GM12865 (cell line): Measurements from ENCODE around the gene APMAP.

ENCODE experiments used
- DNase-seq: peaks from one replicate; pipeline ENCODE4 v3.0.0; 2010; ENCODE audit warnings: low read depth
- H3K4me3 ChIP-seq: 2 replicates; pipeline ENCODE4 v1.5.1; 2011; ENCODE audit warnings: mild to moderate bottlenecking, low read depth, low read length, control low read depth
- TF ChIP-seq, protein P1 (sequence below): IDR thresholded peaks from 2 replicates; pipeline ENCODE4 v1.5.1; 2011; ENCODE audit warnings: low read length, control low read depth, low read depth, inconsistent platforms; ENCODE audit not compliant: insufficient read depth; ENCODE audit errors: missing control alignments

Gene APMAP

GRCh38 chr20:24999568-24999967 is 7.0 kb upstream of the APMAP start:
- TF ChIP-seq, protein P1, sequence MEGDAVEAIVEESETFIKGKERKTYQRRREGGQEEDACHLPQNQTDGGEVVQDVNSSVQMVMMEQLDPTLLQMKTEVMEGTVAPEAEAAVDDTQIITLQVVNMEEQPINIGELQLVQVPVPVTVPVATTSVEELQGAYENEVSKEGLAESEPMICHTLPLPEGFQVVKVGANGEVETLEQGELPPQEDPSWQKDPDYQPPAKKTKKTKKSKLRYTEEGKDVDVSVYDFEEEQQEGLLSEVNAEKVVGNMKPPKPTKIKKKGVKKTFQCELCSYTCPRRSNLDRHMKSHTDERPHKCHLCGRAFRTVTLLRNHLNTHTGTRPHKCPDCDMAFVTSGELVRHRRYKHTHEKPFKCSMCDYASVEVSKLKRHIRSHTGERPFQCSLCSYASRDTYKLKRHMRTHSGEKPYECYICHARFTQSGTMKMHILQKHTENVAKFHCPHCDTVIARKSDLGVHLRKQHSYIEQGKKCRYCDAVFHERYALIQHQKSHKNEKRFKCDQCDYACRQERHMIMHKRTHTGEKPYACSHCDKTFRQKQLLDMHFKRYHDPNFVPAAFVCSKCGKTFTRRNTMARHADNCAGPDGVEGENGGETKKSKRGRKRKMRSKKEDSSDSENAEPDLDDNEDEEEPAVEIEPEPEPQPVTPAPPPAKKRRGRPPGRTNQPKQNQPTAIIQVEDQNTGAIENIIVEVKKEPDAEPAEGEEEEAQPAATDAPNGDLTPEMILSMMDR, result no peak
- no peak overlapping the region for H3K4me3 ChIP-seq
- no peak for DNase-seq

DNA sequence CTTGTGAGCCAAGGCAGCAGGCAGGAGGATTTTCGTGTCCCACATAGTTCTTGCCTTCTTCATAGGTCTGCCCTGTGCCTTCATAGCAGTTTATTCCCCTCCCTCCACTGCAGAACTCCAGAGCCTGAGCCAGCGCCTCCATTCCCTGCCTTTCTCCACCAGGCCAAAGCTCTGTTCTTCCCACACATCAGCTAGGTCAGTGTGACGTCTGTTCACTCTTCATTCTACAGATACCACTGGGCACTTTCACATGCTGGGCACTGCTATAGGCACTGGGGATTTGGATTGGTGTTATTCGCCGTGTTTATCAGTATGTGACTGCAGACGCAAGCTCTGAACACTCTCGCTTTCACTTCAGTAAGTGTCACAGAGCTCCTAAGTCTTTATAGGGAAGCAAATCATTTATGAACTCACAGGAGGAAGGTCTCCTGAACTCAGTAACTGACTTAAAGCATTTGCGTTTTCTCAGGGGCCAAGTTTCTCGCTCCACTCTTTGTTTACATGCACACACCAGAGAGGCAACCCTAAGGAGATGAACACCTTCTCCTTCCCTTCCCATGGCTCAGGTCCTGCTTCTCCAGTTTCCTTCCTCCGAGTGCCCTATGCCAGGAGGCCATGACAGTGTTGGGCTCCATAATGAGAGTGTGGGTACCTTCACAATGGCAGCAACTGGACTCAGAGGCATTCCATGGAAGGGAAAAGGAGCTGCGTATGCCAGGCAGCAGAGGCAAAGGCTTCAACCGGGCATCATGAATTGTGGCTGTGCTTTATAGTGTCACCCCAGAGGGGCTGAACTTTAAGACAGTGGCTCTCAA is 6.3 kb upstream of the APMAP start:
- DNase-seq, result peak; percentile 25

DNA sequence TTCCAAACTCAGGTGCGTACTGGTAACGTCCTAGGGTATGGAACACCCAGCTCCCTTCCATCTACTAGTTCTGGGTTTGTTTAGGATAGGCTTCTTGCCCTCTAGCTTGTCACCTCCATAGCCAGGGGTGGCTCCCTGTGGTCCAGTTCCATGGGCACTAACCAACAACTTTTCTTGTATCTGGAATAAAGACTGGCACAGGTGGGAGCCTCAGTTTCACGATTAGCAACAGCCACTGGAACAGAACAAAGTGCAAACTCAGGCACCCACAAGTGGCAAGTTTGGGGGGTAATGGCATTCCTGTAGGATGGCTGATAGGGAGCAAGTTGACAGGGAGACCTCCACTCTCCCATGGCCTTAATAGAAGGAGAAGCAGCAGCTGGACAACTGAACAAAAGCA is 5.6 kb upstream of the APMAP start:
- DNase-seq, result no peak
- TF ChIP-seq, protein P1, result no peak
- H3K4me3 ChIP-seq, result no peak overlapping the region

More for the DNA sequence above, 6.3 kb upstream of the APMAP start:
- H3K4me3 ChIP-seq, result no peak overlapping the region
- TF ChIP-seq, protein P1, result no peak

DNA sequence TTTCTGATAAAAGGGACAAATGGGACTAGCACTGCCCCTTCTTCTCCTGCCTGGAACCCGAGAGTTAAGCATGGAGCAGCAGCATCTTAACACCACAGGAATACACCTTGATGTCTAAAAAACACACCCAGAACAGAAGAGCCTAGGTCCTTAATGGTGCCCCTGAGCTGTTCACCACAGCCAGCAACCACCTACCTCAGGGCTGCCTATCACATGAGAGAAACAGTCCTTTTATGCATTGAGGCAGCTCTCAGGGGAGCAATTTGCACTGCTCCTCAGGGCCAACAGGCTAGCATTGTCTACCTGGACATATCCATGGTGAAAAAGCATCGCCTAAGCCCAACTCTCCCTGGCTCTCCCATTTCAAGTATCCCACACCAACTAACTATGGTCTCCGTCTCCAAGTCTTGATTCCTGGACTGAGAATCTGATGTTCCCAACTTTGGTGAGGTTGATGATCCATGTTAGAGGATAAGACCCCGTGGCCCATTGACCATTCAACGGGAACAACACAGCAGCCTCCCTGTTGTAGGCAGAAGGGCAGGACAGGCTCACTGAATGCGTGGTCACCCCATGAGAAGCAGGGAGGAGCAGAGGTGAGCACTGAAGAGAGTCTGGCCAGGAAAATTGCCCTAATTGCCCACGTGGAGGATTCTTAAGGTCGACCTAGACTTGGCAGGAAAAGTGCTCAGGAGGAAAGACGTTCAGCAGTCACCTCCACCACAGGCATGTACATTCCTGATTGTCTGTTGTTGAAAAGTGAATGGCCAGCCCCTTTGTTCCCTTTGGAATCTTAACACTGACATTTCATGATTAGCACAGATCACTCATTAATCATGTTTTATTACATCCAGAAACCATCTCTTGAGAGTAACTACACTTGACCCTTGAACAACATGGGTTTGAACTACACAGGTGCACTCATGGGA is 4.2 kb upstream of the APMAP start:
- no peak for DNase-seq
- TF ChIP-seq, protein P1, result no peak

GRCh38 chr20:24995741-24996448 is 3.3 kb upstream of the APMAP start:
- no peak overlapping the region for H3K4me3 ChIP-seq
- TF ChIP-seq, protein P1, result no peak
- no peak for DNase-seq

More for the DNA sequence above, 4.2 kb upstream of the APMAP start:
- H3K4me3 ChIP-seq, result no peak overlapping the region
